HepG2 (cell line): ENCODE data around the gene GDAP2. TPM values are rescaled to one million over a fixed set of nuclear protein-coding genes. Genes with fewer than 3 reads are reported as not detected.

Source experiments
- ATAC-seq: fragments of 200-7000 bp; cut with Tn5 transposase; 3 replicates; pipeline ENCODE4 v1.9.1; 2020; ENCODE audit warnings: mild to moderate bottlenecking, moderate library complexity
- BruUV-seq: library from RNA; stranded (reverse); fragments of 400-500 nt; replicated peaks from 2 replicates; lab custom pipeline; 2021; lab: Mats Ljungman, UMichigan
- CTCF ChIA-PET: fragments of 300-600 bp; formaldehyde crosslinking; extraction: SDS; loops from one replicate; lab custom pipeline; 2021; ENCODE audit warnings: low total read pairs, inconsistent platforms, low intra/inter-chr PET ratio; lab: Yijun Ruan, JAX
- POLR2A ChIA-PET: fragments of 350-600 bp; sonication (Branson Sonifier 250); formaldehyde crosslinking; loops from one replicate; lab custom pipeline; 2020; ENCODE audit warnings: antibody characterized with exemption, inconsistent platforms; lab: Yijun Ruan, JAX
- DNase-seq: peaks from one replicate; pipeline ENCODE4 v3.0.0-alpha.2; 2015; ENCODE audit warnings: low spot score
- FAIRE-seq: peaks from 3 replicates; lab custom pipeline; 2011; peaks lifted over from hg19 to GRCh38; lab: Jason Lieb, UNC
- H2AFZ ChIP-seq: one replicate; pipeline ENCODE4 v1.6.1; 2011; ENCODE audit warnings: low read length, inconsistent platforms
- H3K27ac ChIP-seq: fragments of 300-600 bp; 3 replicates; pipeline ENCODE4 v1.8.0; 2011; ENCODE audit warnings: mixed run types, mild to moderate bottlenecking, mixed read lengths, low read length, inconsistent platforms; ENCODE audit not compliant: insufficient read depth; ENCODE audit errors: extremely low read length
- H3K27me3 ChIP-seq, 2 experiments: fragments of 200-600 bp in 1 of 2; 2 replicates in 1 of 2; 3 replicates in 1 of 2; pipeline versions ENCODE4 v1.6.0 to v1.8.0; 2011; ENCODE audit warnings: low read length in 2 of 2, mild to moderate bottlenecking in 2 of 2, moderate library complexity in 2 of 2, inconsistent platforms in 1 of 2; ENCODE audit not compliant: insufficient read depth in 2 of 2, control insufficient read depth in 1 of 2
- H3K36me3 ChIP-seq, 2 experiments: fragments of 200-600 bp in 1 of 2; replicated peaks in 1 of 2; 2 replicates in 1 of 2; 3 replicates in 1 of 2; pipeline versions ENCODE4 v1.5.1 to v1.8.0; 2011; ENCODE audit warnings: low read length in 2 of 2, inconsistent platforms in 1 of 2; ENCODE audit not compliant: insufficient read depth in 2 of 2, control insufficient read depth in 1 of 2
- H3K4me1 ChIP-seq: 2 replicates; pipeline ENCODE4 v1.5.1; 2012; ENCODE audit warnings: low read length, inconsistent platforms; ENCODE audit not compliant: insufficient read depth
- H3K4me2 ChIP-seq: 2 replicates; pipeline ENCODE4 v1.6.0; 2011; ENCODE audit warnings: low read depth, low read length, inconsistent platforms
- H3K4me3 ChIP-seq, 3 experiments: fragments of 200-600 bp in 1 of 3; sonication (generic), shearing (Covaris generic) in 1 of 3; replicated peaks in 1 of 3; 2 replicates each; pipeline ENCODE4 v1.5.1; 2011 to 2016; ENCODE audit warnings: low read length in 3 of 3, inconsistent platforms in 2 of 3, low read depth in 2 of 3, mild to moderate bottlenecking in 2 of 3, control low read depth in 1 of 3, mixed read lengths in 1 of 3; ENCODE audit not compliant: insufficient read depth in 1 of 3
- H3K79me2 ChIP-seq: one replicate; pipeline ENCODE4 v1.6.1; 2011; ENCODE audit warnings: low read length, inconsistent platforms; ENCODE audit not compliant: insufficient read depth
- H3K9ac ChIP-seq: 2 replicates; pipeline ENCODE4 v1.6.0; 2011; ENCODE audit warnings: mild to moderate bottlenecking, low read depth, low read length, inconsistent platforms; ENCODE audit not compliant: insufficient read depth
- H3K9me3 ChIP-seq: 2 replicates; pipeline ENCODE4 v1.5.1; 2012; ENCODE audit warnings: mild to moderate bottlenecking, low read length
- H4K20me1 ChIP-seq: 2 replicates; pipeline ENCODE4 v1.6.0; 2011; ENCODE audit warnings: inconsistent platforms, mild to moderate bottlenecking, low read length, moderate library complexity; ENCODE audit not compliant: insufficient read depth
- ATM ChIP-seq: fragments of 450-650 bp; IDR thresholded peaks from 2 replicates; pipeline ENCODE4 v1.7.1; 2017; ENCODE audit warnings: mild to moderate bottlenecking, borderline replicate concordance
- CCDC6 ChIP-seq: sonication (generic); formaldehyde crosslinking; IDR thresholded peaks from 2 replicates; pipeline ENCODE4 v1.8.1; 2022; ENCODE audit warnings: mild to moderate bottlenecking, missing genetic modification reagents, moderate library complexity
- CENPT ChIP-seq: sonication (generic); formaldehyde crosslinking; IDR thresholded peaks from 2 replicates; pipeline ENCODE4 v1.8.0; 2022; ENCODE audit warnings: low read depth, mild to moderate bottlenecking, moderate library complexity, missing genetic modification reagents
- DBP ChIP-seq: sonication (generic); formaldehyde crosslinking; IDR thresholded peaks from 2 replicates; pipeline ENCODE4 v1.4.0; 2020; ENCODE audit warnings: missing genetic modification reagents; ENCODE audit errors: not compliant biosample characterization
- DMAP1 ChIP-seq: IDR thresholded peaks from 2 replicates; pipeline ENCODE4 v1.6.1; 2016
- GABPB1 ChIP-seq: IDR thresholded peaks from 2 replicates; pipeline ENCODE4 v1.6.1; 2016; ENCODE audit warnings: mild to moderate bottlenecking, missing genetic modification reagents, moderate library complexity, missing compliant biosample characterization
- GPBP1L1 ChIP-seq: sonication (generic); formaldehyde crosslinking; IDR thresholded peaks from 2 replicates; pipeline ENCODE4 v1.5.0; 2020; ENCODE audit warnings: mild to moderate bottlenecking, missing genetic modification reagents
- KAT2B ChIP-seq: fragments of 150-350 bp; IDR thresholded peaks from 2 replicates; pipeline ENCODE4 v1.6.1; 2014; ENCODE audit warnings: low read depth, low read length, borderline replicate concordance
- KAT8 ChIP-seq: IDR thresholded peaks from 2 replicates; pipeline ENCODE4 v1.6.1; 2016; ENCODE audit warnings: missing genetic modification reagents, missing compliant biosample characterization
- MIER3 ChIP-seq: IDR thresholded peaks from 2 replicates; pipeline ENCODE4 v1.6.1; 2016; ENCODE audit warnings: missing compliant biosample characterization, borderline replicate concordance
- POLR2AphosphoS2 ChIP-seq: IDR thresholded peaks from 2 replicates; pipeline ENCODE4 v1.6.1; 2011; ENCODE audit warnings: low read depth, low read length, improper control_type of control experiment
- PTBP1 ChIP-seq: fragments of 200-400 bp; formaldehyde crosslinking; IDR thresholded peaks from 2 replicates; pipeline ENCODE4 v1.6.1; 2018; ENCODE audit warnings: low read length, low read depth; ENCODE audit not compliant: poor library complexity, severe bottlenecking
- SOX13 ChIP-seq, 3 experiments: fragments of 450-650 bp in 1 of 3; sonication (generic) in 1 of 3; formaldehyde crosslinking in 1 of 3; IDR thresholded peaks in 2 of 3; conservative IDR thresholded peaks in 1 of 3; 2 replicates each; pipeline versions ENCODE4 v1.5.0 to v1.6.1; 2016 to 2020; ENCODE audit warnings: antibody characterized with exemption in 1 of 3, mild to moderate bottlenecking in 1 of 3, missing compliant biosample characterization in 1 of 3, missing genetic modification reagents in 1 of 3, moderate library complexity in 1 of 3
- TFAP4 ChIP-seq: sonication (generic); IDR thresholded peaks from 2 replicates; pipeline ENCODE4 v1.6.1; 2016; ENCODE audit warnings: low read depth, borderline replicate concordance
- ZNF263 ChIP-seq: sonication (generic); formaldehyde crosslinking; IDR thresholded peaks from 2 replicates; pipeline ENCODE4 v1.4.0; 2020; ENCODE audit warnings: missing genetic modification reagents
- ZNF280D ChIP-seq: sonication (generic); formaldehyde crosslinking; IDR thresholded peaks from 2 replicates; pipeline ENCODE4 v1.5.1; 2020; ENCODE audit warnings: mild to moderate bottlenecking, missing genetic modification reagents
- ZNF34 ChIP-seq: sonication (generic); formaldehyde crosslinking; IDR thresholded peaks from 2 replicates; pipeline ENCODE4 v1.4.0; 2020; ENCODE audit warnings: mild to moderate bottlenecking, missing genetic modification reagents, borderline replicate concordance
- ZNF572 ChIP-seq: sonication (generic); formaldehyde crosslinking; IDR thresholded peaks from 2 replicates; pipeline ENCODE4 v1.5.1; 2020; ENCODE audit warnings: mild to moderate bottlenecking, missing genetic modification reagents
- ZNF780A ChIP-seq: sonication (generic); formaldehyde crosslinking; IDR thresholded peaks from 2 replicates; pipeline ENCODE4 v1.8.0; 2022; ENCODE audit warnings: mild to moderate bottlenecking, missing genetic modification reagents, moderate library complexity
- WGBS: methylation state at CpG from one replicate; pipeline ENCODE4 v1.1.6; 2017; ENCODE audit warnings: low lambda C conversion rate; 5-methylcytosine and 5-hydroxymethylcytosine counted together
- in situ Hi-C: cut with HindIII; loops from 2 replicates; pipeline ENCODE4 v1.10.0; 2017; ENCODE audit warnings: low pct_unique_long_range_greater_than_20kb; ENCODE audit not compliant: extremely low pct_ligation_motif_present
- intact Hi-C: fragments of 100-400 bp; cut with micrococcal nuclease; formaldehyde crosslinking; loops from one replicate; pipeline ENCODE4 v1.10.0; 2022; ENCODE audit not compliant: unreplicated experiment
- polyA plus RNA-seq, 8 experiments: library from polyadenylated mRNA; depleted of rRNA in 3 of 8; stranded (reverse) in 7 of 8; unstranded in 1 of 8; fragments of >200 nt; fragmentation: Illumina TruSeq in 4 of 8; extraction: Trizol in 4 of 8; gene quantifications; 2 replicates each; pipeline versions ENCODE4 v1.2.1 to v1.2.3, GENCODE V29; 2011 to 2016; ENCODE audit warnings: low read depth in 4 of 8, missing spikeins in 1 of 8, mixed read lengths in 1 of 8; ENCODE audit not compliant: insufficient read depth in 1 of 8
- total RNA-seq, 5 experiments: library from RNA; depleted of rRNA; stranded (reverse); fragments of >200 nt; fragmentation: Illumina TruSeq; extraction: Trizol; gene quantifications; 2 replicates each; pipeline ENCODE4 v1.2.3, GENCODE V29; 2016; ENCODE audit warnings: low read depth in 1 of 5

Gene GDAP2
- total and polyA plus RNA-seq, 2 of the 13 experiments (the other 11 are each of a cell fraction or from before 2014, with no cell fraction given): 11.4 to 23.2 TPM

- TF ChIP-seq GPBP1L1 (CRISPR knock-in tag) (no peak), POLR2AphosphoS2 (no peak), DBP (CRISPR knock-in tag) (no peak), ZNF263 (CRISPR knock-in tag) (no peak), ATM (no peak), KAT8 (CRISPR knock-in tag) (no peak)
These were observed 104.0 kb downstream of the GDAP2 start (continued) for GRCh38 chr1:117825414-117825813.

- ChIA-PET CTCF (no interaction called here), POLR2A (no interaction called here)
- peaks cover 47% of the 10 kb centered on the region for H3K4me1 ChIP-seq
- no peak for DNase-seq
- no peak for FAIRE-seq
- no peak overlapping the region for H3K4me2 ChIP-seq
- no peak for ATAC-seq
- H3K4me3 ChIP-seq: no peak overlapping the region
- no peaks in the 10 kb centered on the region for H4K20me1 ChIP-seq
- H2AFZ ChIP-seq: no peak overlapping the region
- intact Hi-C loops (no loop called here), in situ Hi-C loops (no loop called here)
- H3K27ac ChIP-seq: no peak overlapping the region
- no peaks in the 10 kb centered on the region; a peak in 2 of 5 replicates for H3K27me3 ChIP-seq
- no TSS peak for BruUV-seq
- 0% methylated on average over 1 of the region's 1 CpG for WGBS
- H3K9me3 ChIP-seq: no peaks in the 10 kb centered on the region
- no peaks in the 10 kb centered on the region for H3K36me3 ChIP-seq
- no peaks in the 10 kb centered on the region for H3K79me2 ChIP-seq
- no peak overlapping the region for H3K9ac ChIP-seq
- TF ChIP-seq TFAP4 (no peak), CENPT (CRISPR knock-in tag) (no peak), ZNF34 (no peak), ZNF280D (CRISPR knock-in tag) (no peak), ZNF780A (CRISPR knock-in tag) (no peak), MIER3 (no peak), GABPB1 (CRISPR knock-in tag) (no peak), CCDC6 (CRISPR knock-in tag) (no peak), KAT2B (no peak), DMAP1 (CRISPR knock-in tag) (no peak), ZNF572 (no peak), PTBP1 (no peak), SOX13 (IDR thresholded peaks at IDR 0.05) (no peak), SOX13 (CRISPR knock-in tag; conservative IDR thresholded peaks at IDR 0.05 in 1 of 2, IDR thresholded peaks at IDR 0.05 in 1 of 2) (no peak)
These were observed 104.8 kb downstream of the GDAP2 start for GRCh38 chr1:117824616-117825015.
